Activated B cell treated with CpG ODN at 0.5 μM for 24 hours (primary cell): Measurements from ENCODE around the gene DZIP1L. TPM values are rescaled to one million over a fixed set of nuclear protein-coding genes. Genes with fewer than 3 reads are reported as not detected.

ENCODE experiments used
- ATAC-seq: fragments of 200-7000 bp; cut with Tn5 transposase; one replicate; pipeline ENCODE4 v1.10.0; 2021; ENCODE audit warnings: low read depth, mild to moderate bottlenecking, moderate library complexity
- CTCF ChIA-PET: fragments of 350-600 bp; sonication (Branson Sonifier 250); formaldehyde crosslinking; loops from one replicate; lab custom pipeline; 2021; ENCODE audit warnings: antibody characterized with exemption; lab: Charles Lee
- POLR2A ChIA-PET: fragments of 350-600 bp; sonication (Branson Sonifier 250); formaldehyde crosslinking; loops from one replicate; lab custom pipeline; 2021; ENCODE audit warnings: antibody characterized with exemption; lab: Charles Lee
- DNase-seq: peaks from one replicate; pipeline ENCODE4 v3.0.0; 2022
- H3K27ac Mint-ChIP-seq: one replicate; pipeline ENCODE4 v1.8.0; 2020; ENCODE audit warnings: mixed read lengths
- H3K27me3 Mint-ChIP-seq: one replicate; pipeline ENCODE4 v1.8.0; 2021; ENCODE audit warnings: mixed read lengths
- H3K36me3 Mint-ChIP-seq: one replicate; pipeline ENCODE4 v1.8.0; 2021; ENCODE audit warnings: low read depth, mixed read lengths
- H3K4me1 Mint-ChIP-seq: one replicate; pipeline ENCODE4 v1.8.0; 2021; ENCODE audit warnings: mixed read lengths
- H3K4me3 Mint-ChIP-seq: one replicate; pipeline ENCODE4 v1.8.0; 2020; ENCODE audit warnings: mild to moderate bottlenecking, mixed read lengths
- H3K9me3 Mint-ChIP-seq: one replicate; pipeline ENCODE4 v1.8.0; 2020; ENCODE audit warnings: mixed read lengths
- intact Hi-C: fragments of 100-400 bp; cut with micrococcal nuclease; formaldehyde crosslinking; loops from one replicate; pipeline ENCODE4 v1.15.1; 2024
- total RNA-seq: library from RNA; stranded (reverse); gene quantifications from 2 replicates; pipeline ENCODE4 v1.2.3, GENCODE V29; 2022
- TF ChIP-seq, protein P1 (sequence below): fragments of 200-600 bp; IDR thresholded peaks from one replicate; pipeline ENCODE4 v1.8.0; 2022; ENCODE audit warnings: antibody characterized with exemption, mild to moderate bottlenecking

Gene DZIP1L
- total RNA-seq, 1 donor from 2014 or later, result not detected

DNA sequence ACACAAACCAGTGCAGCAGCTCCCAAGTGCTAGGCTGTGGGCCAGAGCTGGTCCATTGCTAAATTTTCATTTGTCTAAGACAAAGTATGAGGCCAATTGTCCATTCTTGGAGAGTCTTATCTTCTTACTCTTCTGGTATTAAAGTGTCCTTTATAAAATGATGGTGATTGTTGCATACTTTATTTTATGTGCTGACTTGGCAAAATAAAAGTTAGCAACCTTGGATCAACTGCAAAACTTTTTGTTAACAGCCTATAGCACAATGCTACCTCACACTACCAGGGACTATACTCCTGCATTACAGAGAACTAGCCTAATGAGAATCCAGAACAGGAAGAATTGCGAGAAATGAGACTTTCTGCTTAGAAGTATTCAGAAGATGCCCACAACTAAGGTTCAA is 61.4 kb downstream of the DZIP1L start:
- H3K4me3 Mint-ChIP-seq, result no peak overlapping the region
- H3K36me3 Mint-ChIP-seq, result no peaks in the 10 kb centered on the region
- H3K27ac Mint-ChIP-seq, result no peak overlapping the region
- no peaks in the 10 kb centered on the region for H3K4me1 Mint-ChIP-seq
- POLR2A ChIA-PET, result no interaction called here
- ATAC-seq (no peak), DNase-seq (no peak)
- intact Hi-C loops, result loop anchor here (5.0 kb wide), 1 partner anchor 947 kb away; no protein-coding TSS in a partner anchor
- no peaks in the 10 kb centered on the region for H3K9me3 Mint-ChIP-seq
- H3K27me3 Mint-ChIP-seq, result peaks cover 25% of the 10 kb centered on the region
- TF ChIP-seq, protein P1, sequence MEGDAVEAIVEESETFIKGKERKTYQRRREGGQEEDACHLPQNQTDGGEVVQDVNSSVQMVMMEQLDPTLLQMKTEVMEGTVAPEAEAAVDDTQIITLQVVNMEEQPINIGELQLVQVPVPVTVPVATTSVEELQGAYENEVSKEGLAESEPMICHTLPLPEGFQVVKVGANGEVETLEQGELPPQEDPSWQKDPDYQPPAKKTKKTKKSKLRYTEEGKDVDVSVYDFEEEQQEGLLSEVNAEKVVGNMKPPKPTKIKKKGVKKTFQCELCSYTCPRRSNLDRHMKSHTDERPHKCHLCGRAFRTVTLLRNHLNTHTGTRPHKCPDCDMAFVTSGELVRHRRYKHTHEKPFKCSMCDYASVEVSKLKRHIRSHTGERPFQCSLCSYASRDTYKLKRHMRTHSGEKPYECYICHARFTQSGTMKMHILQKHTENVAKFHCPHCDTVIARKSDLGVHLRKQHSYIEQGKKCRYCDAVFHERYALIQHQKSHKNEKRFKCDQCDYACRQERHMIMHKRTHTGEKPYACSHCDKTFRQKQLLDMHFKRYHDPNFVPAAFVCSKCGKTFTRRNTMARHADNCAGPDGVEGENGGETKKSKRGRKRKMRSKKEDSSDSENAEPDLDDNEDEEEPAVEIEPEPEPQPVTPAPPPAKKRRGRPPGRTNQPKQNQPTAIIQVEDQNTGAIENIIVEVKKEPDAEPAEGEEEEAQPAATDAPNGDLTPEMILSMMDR, result no peak
- CTCF ChIA-PET, result no interaction called here

DNA sequence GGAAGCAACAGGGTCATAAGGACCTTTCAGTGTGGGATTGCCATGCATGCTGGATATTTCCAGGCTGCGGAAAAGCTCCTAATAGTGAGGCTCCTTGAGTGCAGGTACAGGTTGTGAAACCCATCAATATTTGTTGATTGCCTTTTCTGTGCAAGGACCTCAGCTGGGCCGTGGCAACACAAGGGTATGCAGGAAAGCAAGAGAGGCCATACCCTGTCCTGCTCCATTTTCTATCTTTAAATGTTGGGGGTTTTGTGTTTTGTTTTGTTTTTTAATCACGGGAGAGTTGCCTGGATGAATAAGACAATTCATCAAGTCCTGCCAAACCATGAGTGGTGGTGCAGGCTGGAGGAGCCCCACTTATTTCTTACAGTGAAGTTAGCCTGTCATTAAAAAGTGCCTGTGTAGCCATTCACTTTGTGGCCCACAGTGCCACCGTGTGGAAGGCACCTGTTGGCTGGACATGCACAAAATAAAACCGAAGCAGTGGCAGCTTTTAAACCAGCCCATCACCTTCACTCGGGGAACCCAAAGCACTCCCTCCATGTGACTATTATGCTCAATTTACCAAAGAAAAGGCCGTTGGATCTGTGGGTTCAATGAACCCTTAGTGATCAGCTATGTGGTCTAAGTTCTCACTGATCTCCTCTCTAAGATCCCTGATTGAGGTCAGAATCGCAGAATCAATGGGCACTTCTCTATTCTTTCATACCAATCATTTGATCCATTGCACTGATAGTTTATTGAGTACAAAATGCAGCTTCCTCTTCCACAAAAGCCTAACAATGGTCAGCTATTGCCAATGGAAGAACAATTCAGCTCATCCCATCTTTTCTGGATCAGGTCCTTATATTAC is 63.2 kb downstream of the DZIP1L start:
- CTCF ChIA-PET, result interaction anchor here (0.6 to 1.4 kb wide), 3 partner anchors 11 to 949 kb away, joined by 3 read pairs; no protein-coding TSS in a partner anchor
- H3K27me3 Mint-ChIP-seq, result peaks cover 31% of the 10 kb centered on the region
- H3K4me3 Mint-ChIP-seq, result no peak overlapping the region
- no peaks in the 10 kb centered on the region for H3K36me3 Mint-ChIP-seq
- no peak for DNase-seq
- no peaks in the 10 kb centered on the region for H3K4me1 Mint-ChIP-seq
- ATAC-seq, result no peak
- TF ChIP-seq, protein P1, result no peak
- no peak overlapping the region for H3K27ac Mint-ChIP-seq
- POLR2A ChIA-PET, result no interaction called here
- no peaks in the 10 kb centered on the region for H3K9me3 Mint-ChIP-seq
- intact Hi-C loops, result loop anchor here (1.0 to 5.0 kb wide), 2 partner anchors 945 to 1020 kb away; no protein-coding TSS in a partner anchor

DNA sequence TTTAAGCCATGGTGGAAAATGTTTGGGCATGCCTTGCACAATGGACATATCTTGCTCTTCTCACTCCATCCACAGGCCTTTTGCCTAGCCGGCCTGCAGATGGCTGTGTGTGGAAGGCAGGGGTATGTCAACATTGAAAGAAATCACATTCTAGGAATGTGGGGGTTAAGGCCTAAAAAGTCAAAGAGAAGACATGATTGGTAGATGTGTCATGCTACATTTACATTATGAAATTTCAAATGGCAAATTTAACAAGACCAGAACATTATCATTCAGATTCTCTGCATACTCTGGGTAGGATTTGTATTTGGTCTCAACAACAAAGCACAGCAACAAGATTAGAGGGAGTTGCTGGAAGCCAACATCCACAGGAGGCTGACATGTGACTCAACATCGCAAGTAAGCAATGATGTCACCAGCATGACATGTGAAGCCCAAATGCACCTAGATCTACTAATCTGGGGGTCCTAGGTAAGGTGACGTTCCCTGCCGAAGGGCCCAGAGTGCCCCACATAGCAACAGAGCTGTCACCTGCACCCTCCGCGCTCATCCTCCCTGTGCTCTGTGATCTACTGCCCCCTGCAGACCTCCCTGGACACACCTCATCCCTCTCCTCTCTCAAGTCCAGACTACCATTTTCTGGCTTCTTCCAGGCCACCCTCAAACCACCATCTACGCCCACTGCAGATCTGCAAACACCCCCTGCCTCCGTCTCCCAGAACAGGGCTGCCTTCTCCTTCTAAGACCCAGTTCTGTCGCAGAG is 66.1 kb downstream of the DZIP1L start:
- Mint-ChIP-seq H3K4me1 (no peaks in the 10 kb centered on the region), H3K4me3 (no peak overlapping the region), H3K36me3 (no peaks in the 10 kb centered on the region), H3K27ac (no peak overlapping the region), H3K9me3 (no peaks in the 10 kb centered on the region), H3K27me3 (peaks cover 23% of the 10 kb centered on the region)
- intact Hi-C loops, result no loop called here
- POLR2A ChIA-PET, result no interaction called here
- ATAC-seq, result no peak
- TF ChIP-seq, protein P1, result no peak
- CTCF ChIA-PET, result no interaction called here
- DNase-seq, result no peak

DNA sequence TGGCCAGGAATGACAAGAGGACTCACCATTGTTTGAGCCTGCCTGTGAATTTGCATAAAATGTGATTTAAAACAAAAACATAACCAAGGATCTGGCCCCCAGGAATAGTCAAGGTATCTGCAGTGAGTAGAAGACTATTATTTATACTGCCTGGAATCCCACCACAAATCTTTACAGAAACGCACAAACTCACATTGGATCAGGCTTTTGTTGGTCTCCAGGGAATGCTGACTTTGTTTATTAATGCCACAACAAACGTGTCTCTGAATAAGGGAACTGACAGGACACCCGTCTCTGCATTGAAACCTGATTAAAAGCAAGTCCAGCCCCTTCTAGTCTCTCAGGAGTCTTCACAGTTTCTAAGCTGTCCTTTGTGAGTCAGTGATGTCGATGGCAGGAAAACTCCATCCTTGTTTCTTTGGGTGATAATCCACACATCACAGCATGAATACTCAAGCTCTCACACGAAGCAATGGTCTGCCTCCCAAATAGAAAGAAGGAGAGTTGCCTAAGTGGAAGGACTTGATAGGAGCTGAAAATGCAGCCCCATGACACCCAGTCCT is 67.7 kb downstream of the DZIP1L start:
- DNase-seq, result no peak
- H3K27me3 Mint-ChIP-seq, result peaks cover 16% of the 10 kb centered on the region
- no peaks in the 10 kb centered on the region for H3K4me1 Mint-ChIP-seq
- H3K4me3 Mint-ChIP-seq, result no peak overlapping the region
- ChIA-PET POLR2A (no interaction called here), CTCF (no interaction called here)
- intact Hi-C loops, result no loop called here
- TF ChIP-seq, protein P1, result no peak
- H3K9me3 Mint-ChIP-seq, result no peaks in the 10 kb centered on the region
- ATAC-seq, result no peak
- H3K27ac Mint-ChIP-seq, result no peak overlapping the region
- no peaks in the 10 kb centered on the region for H3K36me3 Mint-ChIP-seq

DNA sequence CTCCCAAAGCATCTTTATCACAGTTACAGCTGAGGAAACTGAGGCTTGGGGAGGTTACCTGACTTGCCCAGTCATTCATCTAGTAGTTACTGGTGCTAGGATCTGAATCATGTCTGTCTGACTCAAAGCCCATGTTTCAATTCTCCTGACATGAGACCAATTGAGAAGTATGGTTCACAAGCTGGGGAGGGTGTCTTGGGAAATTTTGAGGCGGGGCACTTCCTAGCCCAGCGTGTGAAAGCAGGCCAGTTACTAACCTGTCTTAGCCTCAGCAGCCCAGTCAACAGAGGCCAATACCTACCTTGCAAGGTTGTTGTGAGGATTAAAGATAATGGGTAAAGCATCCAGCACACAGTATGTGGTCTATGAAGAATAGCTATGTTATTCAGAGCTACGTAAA is 68.5 kb downstream of the DZIP1L start:
- intact Hi-C loops, result no loop called here
- H3K4me3 Mint-ChIP-seq, result no peak overlapping the region
- peaks cover 11% of the 10 kb centered on the region for H3K27me3 Mint-ChIP-seq
- H3K27ac Mint-ChIP-seq, result no peak overlapping the region
- CTCF ChIA-PET, result no interaction called here
- H3K4me1 Mint-ChIP-seq, result no peaks in the 10 kb centered on the region
- TF ChIP-seq, protein P1, result no peak
- H3K9me3 Mint-ChIP-seq, result no peaks in the 10 kb centered on the region
- ATAC-seq, result no peak
- POLR2A ChIA-PET, result no interaction called here
- no peak for DNase-seq
- H3K36me3 Mint-ChIP-seq, result no peaks in the 10 kb centered on the region
